Measurements from ENCODE around the gene ATP5F1E. TPM values are rescaled to one million over a fixed set of nuclear protein-coding genes. Genes with fewer than 3 reads are reported as not detected.

Gene ATP5F1E
- total RNA-seq, 1 donor from 2014 or later = 94.4 TPM

GRCh38 chr20:59044796-59045195 is 12.7 kb upstream of the ATP5F1E start:
- Histone ChIP-seq H3K36me3 (ENCODE audit: insufficient read depth, low read length) (no peaks in the 10 kb centered on the region), H3K27ac (ENCODE audit: low read depth, low read length) (no peak overlapping the region), H3K4me3 (ENCODE audit: insufficient read depth, low read depth, low read length) (no peak overlapping the region), H4K20me1 (ENCODE audit: insufficient read depth, low read length) (peaks cover 14% of the 10 kb centered on the region), H3K27me3 (ENCODE audit: insufficient read depth, low read length) (no peaks in the 10 kb centered on the region), H3K4me2 (ENCODE audit: low read length) (no peak overlapping the region), H3K4me1 (ENCODE audit: insufficient read depth, low read length) (no peaks in the 10 kb centered on the region), H3K79me2 (ENCODE audit: insufficient read depth, low read length) (peaks cover 28% of the 10 kb centered on the region), H2AFZ (ENCODE audit: low read depth, low read length) (no peak overlapping the region), H3K9me3 (ENCODE audit: insufficient read depth, low read depth, low read length) (no peaks in the 10 kb centered on the region), H3K9ac (ENCODE audit: low read length) (no peak overlapping the region)
- H3K4me1 Mint-ChIP-seq (ENCODE audit: low read depth, unreplicated experiment) = peaks cover 21% of the 10 kb centered on the region
- H3K36me3 Mint-ChIP-seq (ENCODE audit: low read depth, unreplicated experiment) = peaks cover 4% of the 10 kb centered on the region
- TF ChIP-seq EZH2 (IDR thresholded peaks at IDR 0.05; ENCODE audit: insufficient read depth, low read length) (no peak), CTCF (IDR thresholded peaks at IDR 0.05; ENCODE audit: insufficient read depth, low read depth, low read length) (no peak)
- H3K27ac Mint-ChIP-seq (ENCODE audit: unreplicated experiment) = no peak overlapping the region
- FAIRE-seq (no peak), DNase-seq (ENCODE audit: low read depth) (no peak)
- peaks cover 2% of the 10 kb centered on the region for H3K9me3 Mint-ChIP-seq (ENCODE audit: unreplicated experiment)
- H3K4me3 Mint-ChIP-seq (ENCODE audit: unreplicated experiment) = no peak overlapping the region
- no peaks in the 10 kb centered on the region for H3K27me3 Mint-ChIP-seq (ENCODE audit: low read depth, unreplicated experiment)

DNA sequence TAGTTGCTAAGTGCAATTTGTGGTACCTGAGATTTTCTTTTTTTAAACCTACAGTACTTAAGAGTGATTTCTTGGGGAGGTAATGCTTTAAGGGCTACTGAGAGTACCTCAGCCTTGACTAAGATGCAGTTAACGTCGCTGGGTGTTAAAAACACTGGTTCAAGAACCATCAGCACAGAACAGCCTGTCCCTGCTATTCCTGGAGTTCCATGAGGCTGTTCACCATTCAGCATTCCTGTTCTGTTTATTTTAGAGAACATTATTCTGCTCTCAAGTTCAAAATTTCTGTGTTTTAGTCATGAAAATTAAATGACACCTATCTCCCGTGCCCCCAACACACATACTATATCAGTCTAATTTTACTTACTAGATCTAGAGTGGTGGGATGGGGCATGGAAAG is 12.2 kb upstream of the ATP5F1E start:
- no peak for TF ChIP-seq CTCF (IDR thresholded peaks at IDR 0.05; ENCODE audit: insufficient read depth, low read depth, low read length)
- TF ChIP-seq EZH2 (IDR thresholded peaks at IDR 0.05; ENCODE audit: insufficient read depth, low read length) = no peak
- Histone ChIP-seq H3K4me2 (ENCODE audit: low read length) (no peak overlapping the region), H3K4me3 (ENCODE audit: insufficient read depth, low read depth, low read length) (no peak overlapping the region), H4K20me1 (ENCODE audit: insufficient read depth, low read length) (peaks cover 16% of the 10 kb centered on the region), H2AFZ (ENCODE audit: low read depth, low read length) (no peak overlapping the region), H3K27ac (ENCODE audit: low read depth, low read length) (no peak overlapping the region), H3K4me1 (ENCODE audit: insufficient read depth, low read length) (no peaks in the 10 kb centered on the region), H3K9ac (ENCODE audit: low read length) (no peak overlapping the region), H3K9me3 (ENCODE audit: insufficient read depth, low read depth, low read length) (no peaks in the 10 kb centered on the region), H3K79me2 (ENCODE audit: insufficient read depth, low read length) (peaks cover 33% of the 10 kb centered on the region), H3K27me3 (ENCODE audit: insufficient read depth, low read length) (no peaks in the 10 kb centered on the region), H3K36me3 (ENCODE audit: insufficient read depth, low read length) (no peaks in the 10 kb centered on the region)
- Mint-ChIP-seq H3K4me1 (ENCODE audit: low read depth, unreplicated experiment) (peaks cover 25% of the 10 kb centered on the region), H3K27me3 (ENCODE audit: low read depth, unreplicated experiment) (no peaks in the 10 kb centered on the region), H3K4me3 (ENCODE audit: unreplicated experiment) (no peak overlapping the region), H3K9me3 (ENCODE audit: unreplicated experiment) (peaks cover 2% of the 10 kb centered on the region), H3K36me3 (ENCODE audit: low read depth, unreplicated experiment) (peaks cover 4% of the 10 kb centered on the region), H3K27ac (ENCODE audit: unreplicated experiment) (no peak overlapping the region)
- FAIRE-seq (no peak), DNase-seq (ENCODE audit: low read depth) (no peak)

DNA sequence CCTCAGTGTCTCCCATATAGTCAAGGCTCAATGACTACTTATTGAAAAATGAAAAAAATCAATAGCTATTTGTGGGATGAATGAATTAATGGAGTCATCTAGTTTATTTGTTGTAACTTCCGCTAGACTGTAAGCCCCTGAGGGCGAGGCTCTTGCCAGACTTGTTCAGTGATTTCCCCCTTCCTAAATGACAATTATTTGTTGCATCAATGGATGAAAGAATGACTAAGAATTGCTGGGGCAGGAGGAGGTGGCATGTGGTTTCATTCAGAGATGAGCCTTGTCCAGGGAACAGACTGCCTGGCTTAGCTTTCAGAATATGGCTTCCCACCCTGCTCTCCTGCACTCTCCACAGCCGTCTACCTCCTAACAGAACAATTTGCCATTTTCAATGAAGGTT is 11.6 kb upstream of the ATP5F1E start:
- DNase-seq (ENCODE audit: low read depth) = no peak
- Mint-ChIP-seq H3K9me3 (ENCODE audit: unreplicated experiment) (peaks cover 2% of the 10 kb centered on the region), H3K27me3 (ENCODE audit: low read depth, unreplicated experiment) (no peaks in the 10 kb centered on the region), H3K4me3 (ENCODE audit: unreplicated experiment) (peak overlapping the region; percentile 42), H3K27ac (ENCODE audit: unreplicated experiment) (no peak overlapping the region), H3K4me1 (ENCODE audit: low read depth, unreplicated experiment) (peaks cover 29% of the 10 kb centered on the region), H3K36me3 (ENCODE audit: low read depth, unreplicated experiment) (peaks cover 4% of the 10 kb centered on the region)
- Histone ChIP-seq H3K4me2 (ENCODE audit: low read length) (no peak overlapping the region), H4K20me1 (ENCODE audit: insufficient read depth, low read length) (peaks cover 16% of the 10 kb centered on the region), H3K9ac (ENCODE audit: low read length) (no peak overlapping the region), H2AFZ (ENCODE audit: low read depth, low read length) (peak overlapping the region; percentile 19), H3K9me3 (ENCODE audit: insufficient read depth, low read depth, low read length) (no peaks in the 10 kb centered on the region), H3K79me2 (ENCODE audit: insufficient read depth, low read length) (peaks cover 39% of the 10 kb centered on the region), H3K4me3 (ENCODE audit: insufficient read depth, low read depth, low read length) (no peak overlapping the region), H3K36me3 (ENCODE audit: insufficient read depth, low read length) (no peaks in the 10 kb centered on the region), H3K27me3 (ENCODE audit: insufficient read depth, low read length) (no peaks in the 10 kb centered on the region), H3K4me1 (ENCODE audit: insufficient read depth, low read length) (no peaks in the 10 kb centered on the region), H3K27ac (ENCODE audit: low read depth, low read length) (no peak overlapping the region)
- no peak for FAIRE-seq
- TF ChIP-seq CTCF (IDR thresholded peaks at IDR 0.05; ENCODE audit: insufficient read depth, low read depth, low read length) (no peak), EZH2 (IDR thresholded peaks at IDR 0.05; ENCODE audit: insufficient read depth, low read length) (no peak)

All from astrocyte (in vitro differentiated cells and primary cell).